T-helper 2 cell treated with Interferon-gamma antibody and Interleukin-4, amounts not matched to agents 5 μg/mL and 100 μg/mL, for 36 hours (primary cell): ENCODE data around the gene LRRC8B.

Experiments used
- DNase-seq: peaks from one replicate; pipeline ENCODE4 v3.0.0; 2021; ENCODE audit warnings: low spot score
- H3K27ac Mint-ChIP-seq: one replicate; pipeline ENCODE4 v1.8.0; 2021; ENCODE audit warnings: mild to moderate bottlenecking, mixed read lengths
- H3K27me3 Mint-ChIP-seq: one replicate; pipeline ENCODE4 v1.8.0; 2021; ENCODE audit warnings: low read depth, mixed read lengths
- H3K36me3 Mint-ChIP-seq: one replicate; pipeline ENCODE4 v1.8.0; 2021; ENCODE audit warnings: low read depth, mixed read lengths
- H3K4me1 Mint-ChIP-seq: one replicate; pipeline ENCODE4 v1.8.0; 2021; ENCODE audit warnings: low read depth, mixed read lengths
- H3K4me3 Mint-ChIP-seq: one replicate; pipeline ENCODE4 v1.8.0; 2022; ENCODE audit warnings: mild to moderate bottlenecking, moderate library complexity, mixed read lengths
- H3K9me3 Mint-ChIP-seq: one replicate; pipeline ENCODE4 v1.8.0; 2021; ENCODE audit warnings: mixed read lengths

Gene LRRC8B

DNA sequence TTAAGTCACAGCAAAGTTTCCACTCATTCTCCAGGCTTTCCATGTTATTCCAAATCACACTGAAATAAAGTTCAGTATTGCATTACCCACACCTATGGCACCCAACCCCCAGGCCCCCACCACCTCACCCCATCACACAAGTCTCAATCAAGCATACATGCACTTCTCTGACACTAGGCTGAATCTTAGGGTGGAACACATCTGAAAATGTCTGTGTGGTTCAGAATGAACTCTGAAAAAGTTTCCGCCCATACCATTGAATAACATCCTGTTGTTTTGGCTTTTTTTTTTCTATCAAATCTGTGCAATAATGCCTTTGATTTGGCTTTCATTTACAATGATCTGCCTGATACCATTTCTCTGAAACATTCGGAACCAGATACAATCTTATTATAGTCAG lies 82.5 kb downstream of the LRRC8B start:
- Mint-ChIP-seq H3K27ac (peak overlapping the region; percentile 99), H3K36me3 (peaks cover 12% of the 10 kb centered on the region), H3K9me3 (no peaks in the 10 kb centered on the region), H3K27me3 (no peaks in the 10 kb centered on the region), H3K4me3 (peak overlapping the region; percentile 67), H3K4me1 (peaks cover 87% of the 10 kb centered on the region)
- DNase-seq, result no peak

DNA sequence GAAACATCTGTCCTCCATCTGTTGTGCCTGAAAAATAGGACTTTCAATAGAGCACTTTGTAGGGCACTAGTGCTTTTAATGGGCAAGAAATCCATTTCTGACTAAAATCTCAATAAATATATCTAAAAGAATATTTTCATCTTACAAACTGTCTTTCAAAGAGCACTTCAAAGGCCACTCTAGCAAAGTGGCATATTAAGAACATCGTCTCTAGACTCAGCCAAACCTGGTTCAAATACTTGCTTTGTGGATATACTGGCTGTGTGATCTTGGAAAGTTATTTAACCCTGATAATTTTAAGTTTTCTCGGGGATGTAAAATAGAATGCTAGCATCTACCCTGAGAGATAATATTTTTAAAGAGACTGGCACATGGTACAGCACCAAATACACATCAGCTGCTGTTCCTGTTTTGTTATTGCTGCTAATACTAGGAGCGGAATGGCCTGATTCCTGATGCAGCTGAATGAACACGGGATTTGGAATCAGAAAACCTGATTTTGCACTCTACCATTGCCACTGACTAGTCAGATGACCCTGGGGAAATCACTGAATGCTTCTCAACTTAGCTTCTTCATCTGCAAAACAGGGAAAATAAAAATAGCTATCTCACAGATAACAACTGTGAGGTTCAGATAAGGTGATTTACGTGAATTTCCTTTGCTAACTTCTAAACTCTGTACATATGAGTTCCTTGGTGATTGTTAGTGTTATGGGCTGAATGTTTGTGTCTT lies 83.1 kb downstream of the LRRC8B start:
- Mint-ChIP-seq H3K4me3 (peak overlapping the region; percentile 90), H3K27me3 (no peaks in the 10 kb centered on the region), H3K27ac (peak overlapping the region; percentile 99), H3K4me1 (peaks cover 87% of the 10 kb centered on the region), H3K36me3 (peaks cover 12% of the 10 kb centered on the region), H3K9me3 (no peaks in the 10 kb centered on the region)
- DNase-seq, result no peak

DNA sequence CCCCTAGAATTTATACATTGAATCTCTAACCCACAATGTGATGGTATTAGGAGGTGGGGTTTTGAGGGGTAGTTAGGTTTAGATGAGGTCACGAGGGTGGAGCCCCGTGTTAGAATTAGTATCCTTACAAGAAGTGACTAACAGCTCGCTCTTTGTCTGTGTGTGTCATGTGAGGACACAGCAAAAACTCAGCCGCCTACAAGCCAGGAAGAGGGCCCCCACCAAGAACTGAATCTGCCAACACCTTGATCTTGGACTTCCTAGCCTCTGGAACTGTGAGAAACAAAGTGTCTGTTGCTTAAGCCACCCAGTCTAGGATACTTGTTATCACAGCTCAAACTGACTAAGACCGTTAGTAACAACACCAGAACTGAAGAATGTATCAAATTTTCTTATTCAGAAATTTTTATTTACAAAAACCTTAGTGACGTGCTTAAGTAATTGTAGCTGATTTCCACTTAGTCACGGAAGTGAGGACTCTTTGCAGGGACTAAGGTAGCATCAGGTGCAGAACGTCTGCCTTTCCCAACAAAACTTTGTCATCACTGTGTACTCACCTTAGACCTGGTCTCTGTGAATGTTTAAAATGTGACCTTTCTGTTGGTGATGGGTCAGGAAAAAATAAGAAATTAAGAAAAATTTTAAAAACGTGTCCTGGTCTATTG lies 83.8 kb downstream of the LRRC8B start:
- no peaks in the 10 kb centered on the region for H3K27me3 Mint-ChIP-seq
- H3K36me3 Mint-ChIP-seq, result peaks cover 12% of the 10 kb centered on the region
- H3K4me3 Mint-ChIP-seq, result peak overlapping the region; percentile 90
- no peaks in the 10 kb centered on the region for H3K9me3 Mint-ChIP-seq
- DNase-seq, result peak; percentile 80
- H3K27ac Mint-ChIP-seq, result peak overlapping the region; percentile 99
- H3K4me1 Mint-ChIP-seq, result peaks cover 84% of the 10 kb centered on the region

DNA sequence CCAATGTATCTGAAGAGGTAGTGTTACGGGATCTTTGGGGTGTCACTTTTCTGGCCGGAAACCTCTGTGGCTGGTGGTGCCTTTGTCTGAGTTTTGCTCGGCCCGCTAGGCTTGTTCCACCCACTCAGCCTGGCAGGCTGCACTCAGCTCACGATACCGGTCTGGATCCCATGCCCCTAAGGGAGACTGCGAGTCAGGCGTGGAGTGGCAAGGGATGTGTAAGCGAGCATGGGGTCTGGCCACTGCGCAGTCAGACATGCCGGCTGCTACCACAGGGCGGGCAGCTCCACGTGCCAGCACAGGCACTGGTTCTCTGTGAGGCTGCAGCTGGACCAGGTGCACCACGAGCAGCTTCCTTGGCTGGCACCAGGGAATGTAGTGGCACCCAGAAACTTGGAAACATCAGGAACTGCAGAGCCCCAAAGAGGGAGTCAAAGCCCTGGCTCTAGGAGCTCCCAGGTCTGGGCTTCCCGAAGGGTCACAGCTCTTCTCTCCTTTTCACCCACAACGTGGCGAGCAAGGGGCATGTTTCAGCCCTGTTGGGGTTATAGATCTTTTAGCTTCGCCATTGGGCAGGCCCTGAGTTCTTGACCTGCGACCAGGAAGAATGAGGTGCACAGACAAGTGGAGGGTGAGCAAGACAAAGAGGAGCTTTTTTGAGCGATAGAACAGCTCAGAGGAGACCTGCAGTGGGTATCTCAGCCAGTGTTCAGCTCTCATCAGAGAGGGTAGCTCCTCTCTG lies 84.5 kb downstream of the LRRC8B start:
- Mint-ChIP-seq H3K36me3 (peaks cover 9% of the 10 kb centered on the region), H3K9me3 (no peaks in the 10 kb centered on the region), H3K4me3 (peak overlapping the region; percentile 90), H3K27me3 (no peaks in the 10 kb centered on the region), H3K27ac (peak overlapping the region; percentile 99), H3K4me1 (peaks cover 79% of the 10 kb centered on the region)
- DNase-seq, result peak; percentile 73

DNA sequence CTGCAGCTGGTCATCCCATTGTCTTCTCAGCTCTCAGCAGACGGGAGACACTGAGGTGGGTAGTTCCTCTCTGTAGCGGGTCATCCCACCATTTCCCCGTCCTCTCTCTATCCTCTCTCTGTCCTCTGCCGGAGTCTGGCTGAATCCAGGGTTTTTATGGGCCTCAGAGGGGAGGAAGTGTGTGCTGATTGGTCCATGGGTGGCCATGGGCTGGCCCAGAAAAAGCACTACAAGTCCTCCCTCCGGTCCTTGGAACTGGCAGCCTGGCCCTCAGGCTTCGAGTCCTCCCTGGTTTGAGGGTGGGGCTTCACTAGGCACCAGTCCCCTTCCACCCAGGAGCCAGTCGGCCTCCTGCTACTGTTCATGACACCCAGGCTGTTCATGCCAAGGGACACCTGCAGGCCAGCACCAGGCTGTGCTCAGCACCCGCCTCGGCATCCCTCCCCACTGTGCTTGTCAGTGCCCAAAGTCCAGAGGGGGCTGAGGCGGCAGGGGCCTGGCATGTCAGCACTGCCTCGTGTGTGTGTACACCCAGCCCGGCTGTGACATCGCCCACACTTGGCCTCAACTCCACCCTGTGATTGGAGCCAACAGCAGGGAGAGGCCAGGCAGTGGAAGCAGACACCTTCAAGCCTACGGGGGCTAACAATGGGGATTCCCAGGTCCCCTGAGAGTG lies 85.3 kb downstream of the LRRC8B start:
- Mint-ChIP-seq H3K36me3 (peaks cover 11% of the 10 kb centered on the region), H3K9me3 (no peaks in the 10 kb centered on the region), H3K27me3 (no peaks in the 10 kb centered on the region), H3K4me3 (peak overlapping the region; percentile 90), H3K4me1 (peaks cover 79% of the 10 kb centered on the region), H3K27ac (peak overlapping the region; percentile 99)
- DNase-seq, result peak; percentile 64

DNA sequence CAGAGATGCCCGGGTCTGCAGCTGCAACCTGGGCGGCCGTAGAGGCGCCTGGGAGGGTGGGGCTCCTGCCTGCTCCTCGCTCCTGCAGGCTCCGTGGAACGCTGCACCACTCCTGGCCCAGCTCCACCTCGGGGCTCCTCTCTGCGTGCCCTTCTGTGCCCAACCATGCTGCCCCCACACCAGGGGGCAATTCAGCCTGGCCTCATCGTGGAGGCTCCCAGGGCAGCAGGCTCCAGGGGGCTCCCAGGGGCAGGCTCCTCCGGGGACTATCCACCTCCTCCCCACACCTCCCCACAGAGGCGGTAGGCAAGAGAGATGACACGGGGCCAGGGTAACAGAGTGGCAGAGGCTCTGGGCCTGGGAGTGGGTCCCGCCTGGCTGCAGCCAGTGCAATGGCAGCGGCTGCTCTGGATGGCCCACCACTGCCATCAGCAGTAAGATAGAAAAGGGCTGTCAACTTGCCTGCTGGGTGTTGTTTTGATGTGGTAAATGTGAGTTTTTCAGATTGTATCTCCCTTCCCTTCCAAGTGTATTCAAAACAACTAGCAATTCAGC lies 85.9 kb downstream of the LRRC8B start:
- peak overlapping the region; percentile 99 for H3K27ac Mint-ChIP-seq
- no peaks in the 10 kb centered on the region for H3K27me3 Mint-ChIP-seq
- peaks cover 11% of the 10 kb centered on the region for H3K36me3 Mint-ChIP-seq
- no peaks in the 10 kb centered on the region for H3K9me3 Mint-ChIP-seq
- peaks cover 76% of the 10 kb centered on the region for H3K4me1 Mint-ChIP-seq
- H3K4me3 Mint-ChIP-seq, result peak overlapping the region; percentile 90
- DNase-seq, result peak; percentile 62

DNA sequence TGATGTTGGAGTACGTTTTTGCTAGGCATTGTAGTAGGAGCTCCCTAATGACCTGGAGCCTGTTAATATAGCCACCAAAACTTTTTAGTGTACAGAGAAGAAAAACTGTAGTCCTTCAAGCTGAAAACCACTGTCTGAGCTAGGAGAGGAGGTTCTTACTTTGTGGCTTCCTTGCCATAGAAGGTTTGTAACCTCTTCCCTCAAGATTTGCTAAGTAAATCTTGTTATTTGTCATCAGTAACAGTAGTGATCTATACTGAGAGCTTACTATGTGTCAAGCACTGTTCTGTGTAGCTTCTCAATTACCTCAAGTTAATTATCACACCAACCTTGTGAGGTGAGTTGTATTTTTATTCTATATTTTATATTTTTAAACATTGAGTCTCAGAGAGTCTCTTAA lies 87.1 kb downstream of the LRRC8B start:
- Mint-ChIP-seq H3K27ac (peak overlapping the region; percentile 97), H3K36me3 (peaks cover 21% of the 10 kb centered on the region), H3K4me1 (peaks cover 74% of the 10 kb centered on the region), H3K4me3 (peak overlapping the region; percentile 79), H3K9me3 (peaks cover under 1% of the 10 kb centered on the region), H3K27me3 (no peaks in the 10 kb centered on the region)
- DNase-seq, result no peak

DNA sequence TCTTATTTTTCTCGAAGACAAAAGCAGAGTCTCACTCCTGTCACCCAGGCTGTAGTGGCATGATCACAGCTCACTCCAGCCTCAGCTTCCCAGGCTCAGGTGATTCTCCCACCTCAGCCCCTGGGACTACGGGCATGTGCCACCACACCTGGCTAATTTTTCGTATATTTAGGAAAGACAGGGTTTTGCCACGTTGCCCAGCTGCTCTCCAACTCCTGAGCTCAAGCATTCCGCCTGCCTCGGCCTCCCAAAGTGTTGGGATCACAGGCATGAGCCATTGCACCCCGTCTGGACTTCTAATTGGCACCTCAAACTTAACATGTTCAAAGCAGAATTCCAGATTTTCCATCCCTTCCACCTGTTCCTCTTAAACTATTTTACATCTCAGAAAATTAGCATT lies 89.3 kb downstream of the LRRC8B start:
- no peaks in the 10 kb centered on the region for H3K27me3 Mint-ChIP-seq
- DNase-seq, result no peak
- peak overlapping the region; percentile 52 for H3K27ac Mint-ChIP-seq
- peaks cover 36% of the 10 kb centered on the region for H3K36me3 Mint-ChIP-seq
- H3K4me3 Mint-ChIP-seq, result peak overlapping the region; percentile 18
- peaks cover 67% of the 10 kb centered on the region for H3K4me1 Mint-ChIP-seq
- peaks cover 19% of the 10 kb centered on the region for H3K9me3 Mint-ChIP-seq

DNA sequence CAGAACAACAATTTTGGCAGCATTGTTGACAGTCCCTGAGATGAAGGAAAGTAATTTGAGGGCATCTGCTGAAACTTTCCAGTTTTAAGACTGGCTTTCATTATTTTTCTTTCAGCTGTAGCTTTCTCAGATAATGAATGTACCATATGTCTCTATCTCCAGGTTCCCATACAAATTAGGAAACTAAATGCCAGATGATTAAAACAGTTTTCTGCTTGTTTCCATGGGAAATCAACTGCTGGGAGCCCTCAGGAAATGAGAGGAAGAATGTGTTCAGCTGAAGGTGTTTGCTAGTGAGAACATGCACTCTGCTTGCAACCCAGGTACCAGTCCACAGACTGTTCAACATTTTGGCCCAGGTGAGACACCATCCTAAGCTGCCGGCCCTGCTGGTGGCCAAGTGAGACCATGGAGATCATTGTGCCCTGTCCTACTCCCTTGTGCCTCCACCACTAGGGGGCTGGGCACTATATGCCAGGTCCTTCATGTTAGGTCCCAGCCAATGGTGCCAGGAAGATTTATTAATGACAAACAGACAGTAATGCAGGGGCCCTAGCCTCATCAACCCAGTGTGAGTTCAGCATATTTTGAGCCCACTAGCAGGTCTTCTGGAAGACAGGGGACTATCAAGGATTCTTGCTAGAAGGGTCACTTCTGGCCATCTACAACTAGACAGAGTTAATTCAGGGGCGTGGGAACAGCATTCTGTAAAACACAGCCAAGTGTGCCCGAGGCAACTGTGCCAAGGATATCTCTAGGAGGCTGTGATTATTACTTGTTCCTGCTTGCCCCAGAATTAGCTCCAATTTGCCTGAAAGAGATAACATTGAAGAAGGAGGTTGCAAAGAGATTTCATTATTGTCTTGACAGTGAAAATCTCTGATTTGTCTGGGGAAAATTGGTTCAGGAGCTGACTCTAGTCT lies 91.3 kb downstream of the LRRC8B start:
- Mint-ChIP-seq H3K36me3 (peaks cover 42% of the 10 kb centered on the region), H3K4me3 (no peak overlapping the region), H3K4me1 (peaks cover 66% of the 10 kb centered on the region), H3K27ac (no peak overlapping the region), H3K27me3 (no peaks in the 10 kb centered on the region), H3K9me3 (peaks cover 21% of the 10 kb centered on the region)
- DNase-seq, result no peak

DNA sequence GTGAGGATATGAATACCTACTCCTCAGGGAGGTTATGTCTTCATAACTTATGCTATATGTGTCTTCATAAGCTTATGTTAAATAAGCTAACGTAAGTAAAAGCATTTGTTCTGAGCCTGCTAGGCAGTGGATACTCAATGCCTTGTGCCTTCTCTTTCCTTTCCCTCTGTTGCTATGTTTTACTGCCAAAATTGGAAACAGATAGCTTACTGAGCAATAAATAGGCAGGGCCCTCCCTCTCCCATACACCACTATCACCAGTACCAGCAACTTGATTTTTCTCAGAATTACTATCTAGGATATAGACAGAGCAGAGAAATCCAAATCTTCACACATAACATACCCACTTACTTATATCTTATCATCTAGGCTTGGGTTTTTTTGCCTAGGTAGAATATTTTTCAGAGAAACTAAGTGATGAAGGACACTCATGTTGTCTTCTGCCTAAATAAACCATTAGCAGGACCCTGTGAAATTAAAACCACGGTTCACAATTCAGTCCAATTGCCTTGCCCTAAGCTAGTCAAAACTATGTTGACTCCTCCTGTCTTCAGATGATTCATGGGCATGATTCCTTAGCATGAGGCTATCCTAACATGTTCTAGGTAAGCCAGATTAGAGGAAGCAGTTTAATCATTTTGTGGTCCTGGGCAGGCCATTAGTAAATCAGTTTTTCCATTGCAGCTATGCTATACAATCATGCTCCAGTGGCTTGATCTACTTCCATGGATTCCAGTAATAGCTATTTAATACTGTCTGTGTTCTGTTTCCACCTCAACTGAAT lies 92.4 kb downstream of the LRRC8B start:
- no peak for DNase-seq
- Mint-ChIP-seq H3K27ac (peak overlapping the region; percentile 50), H3K4me3 (no peak overlapping the region), H3K36me3 (peaks cover 46% of the 10 kb centered on the region), H3K27me3 (no peaks in the 10 kb centered on the region), H3K4me1 (peaks cover 66% of the 10 kb centered on the region), H3K9me3 (peaks cover 21% of the 10 kb centered on the region)

DNA sequence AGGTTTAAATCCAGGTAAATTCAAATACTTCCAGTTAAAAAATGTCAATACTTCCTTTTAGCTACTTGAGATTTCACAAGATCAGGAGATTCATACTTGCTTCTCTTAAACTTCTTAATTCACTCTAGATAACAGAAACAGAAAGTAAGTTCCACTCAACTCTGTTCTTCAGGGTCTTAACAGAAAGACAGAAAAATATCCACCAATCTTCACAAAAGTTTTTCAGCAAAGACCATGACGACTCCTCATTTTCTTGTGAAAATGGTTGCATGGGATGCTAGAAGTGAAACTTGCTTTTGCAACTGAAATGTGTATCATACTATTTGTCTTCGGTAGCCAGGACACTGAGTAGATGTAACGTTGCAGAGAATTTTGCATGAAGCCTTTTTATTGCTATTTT lies 96.0 kb downstream of the LRRC8B start:
- Mint-ChIP-seq H3K27ac (peak overlapping the region; percentile 81), H3K36me3 (peaks cover 46% of the 10 kb centered on the region), H3K4me1 (peaks cover 51% of the 10 kb centered on the region), H3K9me3 (peaks cover 21% of the 10 kb centered on the region), H3K27me3 (no peaks in the 10 kb centered on the region), H3K4me3 (peak overlapping the region; percentile 56)
- no peak for DNase-seq

DNA sequence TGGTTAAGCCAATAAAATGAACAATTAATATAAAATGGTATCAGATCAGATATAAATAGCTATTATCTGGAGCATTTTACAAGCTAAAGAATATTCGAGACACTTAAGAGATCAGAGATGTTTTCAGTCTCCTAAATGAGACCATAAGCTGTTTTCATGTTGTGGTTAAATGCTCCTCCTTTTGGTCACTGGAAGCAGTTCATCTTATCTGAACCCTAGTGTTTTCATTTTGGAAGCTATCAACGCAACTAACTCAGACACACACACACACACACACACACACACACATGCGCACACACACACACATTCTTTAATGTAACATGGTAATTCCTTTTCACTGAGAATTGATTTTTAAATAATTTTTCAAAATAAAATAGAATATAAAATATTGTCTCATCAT lies 98.3 kb downstream of the LRRC8B start:
- DNase-seq, result no peak
- Mint-ChIP-seq H3K27ac (peak overlapping the region; percentile 37), H3K4me3 (no peak overlapping the region), H3K9me3 (peaks cover 10% of the 10 kb centered on the region), H3K36me3 (peaks cover 29% of the 10 kb centered on the region), H3K4me1 (peaks cover 49% of the 10 kb centered on the region), H3K27me3 (no peaks in the 10 kb centered on the region)
